Neural cell (in vitro differentiated cells): ENCODE measurements around the gene ITIH4.

Experiments
- CTCF ChIP-seq: fragments of 450-650 bp; IDR thresholded peaks from 2 replicates; pipeline ENCODE4 v1.5.1; 2014; ENCODE audit warnings: antibody characterized with exemption, mild to moderate bottlenecking, moderate library complexity; ENCODE audit not compliant: poor library complexity, severe bottlenecking
- EP300 ChIP-seq: fragments of 450-650 bp; conservative IDR thresholded peaks from 2 replicates; pipeline ENCODE4 v1.6.1; 2014; ENCODE audit warnings: antibody characterized with exemption, mild to moderate bottlenecking, moderate library complexity; ENCODE audit not compliant: poor library complexity, severe bottlenecking
- EZH2 ChIP-seq: fragments of 200-600, 300-800 bp; shearing (Covaris generic), sonication (generic); IDR thresholded peaks from 2 replicates; pipeline ENCODE4 v1.6.1; 2014; ENCODE audit warnings: antibody characterized with exemption, low read length, borderline replicate concordance, mild to moderate bottlenecking; ENCODE audit not compliant: insufficient read depth, poor library complexity, severe bottlenecking
- MXI1 ChIP-seq: fragments of 450-650 bp; conservative IDR thresholded peaks from 2 replicates; pipeline ENCODE4 v1.6.1; 2014; ENCODE audit warnings: antibody characterized with exemption, mild to moderate bottlenecking; ENCODE audit not compliant: poor library complexity, severe bottlenecking
- POLR2AphosphoS5 ChIP-seq: IDR thresholded peaks from 2 replicates; pipeline ENCODE4 v1.6.1; 2012
- SMC3 ChIP-seq: fragments of 450-650 bp; conservative IDR thresholded peaks from 2 replicates; pipeline ENCODE4 v1.6.1; 2014; ENCODE audit warnings: antibody characterized with exemption, mild to moderate bottlenecking, moderate library complexity; ENCODE audit not compliant: poor library complexity
- TAF1 ChIP-seq: IDR thresholded peaks from 2 replicates; pipeline ENCODE4 v1.6.1; 2012; ENCODE audit warnings: low read depth

GRCh38 chr3:52852419-52852818, 21.9 kb upstream of the ITIH4 start:
- TF ChIP-seq CTCF (no peak), EZH2 (no peak), POLR2AphosphoS5 (no peak), SMC3 (no peak), MXI1 (no peak), TAF1 (no peak), EP300 (no peak)
